T-helper 2 cell treated with Interferon-gamma antibody and Interleukin-4, amounts not matched to agents 100 ng/mL and 5 ng/mL, for 36 hours (primary cell): ENCODE measurements around the gene SUGP2. TPM values are rescaled to one million over a fixed set of nuclear protein-coding genes. Genes with fewer than 3 reads are reported as not detected.

Experiments
- intact Hi-C: fragments of 100-400 bp; cut with micrococcal nuclease; formaldehyde crosslinking; loops from one replicate; pipeline ENCODE4 v1.15.1; 2023
- total RNA-seq: library from RNA; stranded (reverse); gene quantifications from 2 replicates; pipeline ENCODE4 v1.2.3, GENCODE V29; 2022

The SUGP2 gene
- total RNA-seq, 1 donor from 2014 or later = 127 TPM

DNA sequence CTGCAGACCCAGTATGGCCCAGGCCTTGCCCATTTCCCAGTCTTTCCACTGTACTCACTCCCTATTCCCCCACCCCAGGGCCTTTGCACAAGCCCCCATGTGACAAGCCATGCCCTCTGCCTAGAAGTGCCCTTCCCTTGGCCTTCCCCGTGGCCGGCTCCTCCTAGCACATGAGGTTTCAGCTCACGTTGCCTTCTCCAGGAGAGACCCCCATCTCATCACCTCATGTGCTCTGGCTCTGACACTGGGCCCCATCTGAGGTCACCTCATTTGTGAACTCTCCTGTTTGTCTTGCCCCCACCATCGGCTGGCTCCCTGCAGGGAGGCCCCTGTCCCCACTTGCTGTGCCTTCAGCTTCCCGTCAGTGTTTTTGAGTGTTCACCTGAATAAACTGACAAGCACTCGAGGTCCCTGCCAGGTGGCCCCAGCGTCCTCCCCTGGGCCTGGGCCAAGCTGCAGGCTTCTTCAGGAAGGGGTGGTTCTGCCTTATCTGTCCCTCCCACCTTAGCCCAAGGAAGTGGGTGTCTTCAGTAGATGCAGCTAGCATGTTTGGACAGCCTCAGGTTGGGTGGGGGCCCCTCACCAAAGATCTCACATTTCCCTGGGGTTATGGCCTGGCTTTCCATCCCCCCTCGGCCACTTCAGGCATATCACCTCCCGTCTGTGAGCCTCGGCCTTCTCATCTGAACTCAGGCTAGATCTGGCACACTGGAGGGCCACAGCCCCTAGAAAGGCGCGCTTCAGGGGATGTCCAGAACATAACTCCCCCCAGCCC, 26.7 kb upstream of the SUGP2 start:
- intact Hi-C loops = no loop called here

DNA sequence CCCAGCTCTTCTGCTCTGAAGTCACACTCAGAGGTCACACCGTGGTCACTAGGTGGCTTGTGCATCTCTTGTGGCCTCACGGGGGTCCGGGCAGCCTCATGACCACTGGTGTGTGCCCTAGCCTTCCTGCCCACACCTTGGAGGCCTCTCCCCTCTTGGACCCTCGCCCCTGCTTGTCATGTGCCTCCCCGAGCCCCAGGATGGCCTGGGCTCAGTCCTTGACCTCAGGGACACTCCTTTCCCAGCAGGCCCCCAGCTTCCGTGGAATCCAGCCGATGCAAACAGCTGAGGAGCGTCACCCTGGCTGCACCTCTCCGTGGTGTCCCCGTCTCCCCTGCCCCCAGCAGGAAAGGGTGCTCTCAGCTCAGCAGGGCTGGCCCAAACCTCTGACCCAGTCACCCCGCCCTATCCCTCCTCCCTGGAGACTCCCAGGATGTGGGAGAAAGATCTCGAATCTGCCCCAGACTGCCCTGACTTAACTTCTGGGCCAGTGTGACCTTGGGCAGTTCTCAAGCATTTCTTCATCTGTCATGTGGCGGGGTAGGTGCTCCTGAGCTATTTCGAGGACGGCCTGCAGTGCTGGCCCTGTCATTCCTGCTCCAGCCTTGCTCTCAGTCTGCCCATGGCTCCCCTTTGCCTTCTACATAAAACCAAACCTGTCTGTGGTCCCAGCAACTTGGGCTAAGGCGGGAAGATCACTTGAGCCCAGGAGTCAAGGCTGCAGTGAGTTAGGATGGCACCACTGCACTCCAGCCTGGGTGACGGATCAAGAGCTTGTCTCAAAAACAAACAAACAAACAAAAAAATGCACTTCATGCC, 25.9 kb upstream of the SUGP2 start:
- intact Hi-C loops = no loop called here

DNA sequence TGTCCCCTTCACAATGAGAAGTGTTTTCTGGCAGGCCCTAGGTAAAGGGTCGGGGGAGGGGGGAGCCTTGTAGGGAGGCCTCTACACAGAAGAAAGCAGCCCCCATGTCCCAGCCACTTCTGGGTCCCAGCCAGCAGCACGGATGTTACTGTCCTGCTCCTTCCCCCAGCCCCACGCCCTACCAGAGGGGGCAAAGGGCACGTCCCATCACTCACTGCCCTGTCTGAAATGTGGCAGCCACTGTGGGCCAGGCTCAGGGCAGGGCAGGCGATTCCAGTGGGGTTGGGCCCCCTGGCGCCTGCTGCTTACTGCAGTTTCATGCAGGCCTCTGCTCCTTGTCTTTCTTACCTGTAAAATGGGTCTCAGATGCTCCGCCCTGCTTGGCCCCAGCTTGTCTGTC, 24.4 kb upstream of the SUGP2 start:
- intact Hi-C loops = no loop called here

DNA sequence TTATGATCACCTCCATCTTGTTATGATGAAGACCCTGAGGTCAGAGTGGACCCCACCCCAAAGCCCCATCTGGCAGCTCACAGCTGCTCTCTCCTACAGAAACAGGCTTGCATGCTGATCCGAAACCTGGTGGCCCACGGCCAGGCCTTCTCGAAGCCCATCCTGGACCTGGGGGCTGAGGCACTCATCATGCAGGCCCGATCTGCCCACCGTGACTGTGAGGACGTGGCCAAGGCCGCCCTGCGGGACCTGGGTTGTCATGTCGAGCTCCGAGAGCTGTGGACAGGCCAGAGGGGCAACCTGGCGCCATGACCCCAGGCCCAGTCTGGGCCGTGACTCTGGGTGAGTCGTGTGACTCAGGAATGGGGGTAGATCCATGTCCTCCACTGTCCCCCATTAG, 24.0 kb upstream of the SUGP2 start:
- intact Hi-C loops = no loop called here

DNA sequence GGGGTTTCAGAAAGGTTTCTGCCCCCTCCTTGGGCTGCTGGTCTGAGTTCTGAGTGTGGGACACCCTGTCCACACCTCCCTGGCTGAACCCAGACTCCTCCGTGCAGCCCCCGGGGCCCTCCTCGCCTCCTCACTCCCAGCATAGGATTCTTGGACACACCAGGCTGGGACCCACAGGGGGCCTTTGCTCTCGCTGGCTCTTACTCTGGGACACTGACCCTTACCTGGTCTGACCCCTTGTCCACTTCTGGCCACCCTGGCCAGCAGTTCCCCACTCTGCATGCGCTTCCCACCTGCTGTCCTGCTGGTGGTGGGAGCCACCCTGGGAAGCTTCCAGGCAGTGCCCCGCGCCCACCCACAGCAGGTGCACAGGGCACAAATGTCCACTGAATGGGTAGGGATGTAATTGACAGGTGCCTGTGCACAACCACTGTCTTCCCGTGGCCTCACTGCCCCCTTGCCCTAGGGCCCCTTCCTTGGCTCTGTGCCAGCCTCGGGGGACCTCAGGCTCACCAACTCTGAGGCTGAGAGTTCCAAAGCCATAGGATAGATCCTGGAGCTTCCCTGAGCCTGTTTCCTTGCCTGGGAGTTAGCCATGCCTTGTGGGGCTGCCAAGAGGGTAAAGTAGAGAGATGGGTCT, 23.4 kb upstream of the SUGP2 start:
- intact Hi-C loops = no loop called here

DNA sequence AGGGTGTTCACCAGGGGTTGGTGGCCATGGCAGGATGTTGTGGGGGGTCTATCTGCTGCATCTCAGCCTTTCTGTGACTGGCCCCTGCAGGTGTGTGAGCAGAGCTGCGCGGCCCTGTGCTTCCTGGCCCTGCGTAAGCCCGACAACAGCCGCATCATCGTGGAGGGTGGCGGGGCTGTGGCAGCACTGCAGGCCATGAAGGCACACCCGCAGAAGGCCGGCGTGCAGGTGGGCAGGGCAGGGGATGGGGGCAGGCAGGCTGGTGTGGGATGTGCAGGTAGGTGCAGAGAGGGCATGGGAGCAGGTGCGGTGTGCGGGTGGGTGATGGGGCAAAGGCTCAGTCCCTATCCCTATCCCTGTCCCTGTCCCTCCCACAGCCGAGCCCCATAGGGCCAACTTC, 22.4 kb upstream of the SUGP2 start:
- intact Hi-C loops = no loop called here

DNA sequence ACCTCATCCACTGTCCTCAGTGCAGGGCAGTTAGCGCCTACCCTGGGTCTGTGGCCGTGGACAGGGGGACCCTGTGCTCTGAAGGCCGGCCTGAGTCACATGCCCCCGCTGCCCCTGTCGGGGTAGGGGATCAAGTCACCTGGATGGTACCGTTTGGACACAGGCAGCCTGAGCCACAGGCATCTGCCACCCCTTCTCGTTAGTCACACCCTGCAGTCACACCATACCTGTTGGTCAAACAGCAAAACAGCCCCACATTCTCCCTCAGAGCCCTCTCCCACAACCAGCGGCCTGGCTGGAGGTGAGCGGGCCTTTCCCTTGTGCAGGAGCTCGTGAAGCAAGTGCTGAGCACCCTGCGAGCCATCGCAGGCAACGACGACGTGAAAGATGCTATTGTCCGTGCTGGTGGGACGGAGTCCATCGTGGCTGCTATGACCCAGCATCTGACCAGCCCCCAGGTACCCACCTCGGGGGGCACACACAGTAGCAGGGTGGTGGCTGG, 21.7 kb upstream of the SUGP2 start:
- intact Hi-C loops = no loop called here

DNA sequence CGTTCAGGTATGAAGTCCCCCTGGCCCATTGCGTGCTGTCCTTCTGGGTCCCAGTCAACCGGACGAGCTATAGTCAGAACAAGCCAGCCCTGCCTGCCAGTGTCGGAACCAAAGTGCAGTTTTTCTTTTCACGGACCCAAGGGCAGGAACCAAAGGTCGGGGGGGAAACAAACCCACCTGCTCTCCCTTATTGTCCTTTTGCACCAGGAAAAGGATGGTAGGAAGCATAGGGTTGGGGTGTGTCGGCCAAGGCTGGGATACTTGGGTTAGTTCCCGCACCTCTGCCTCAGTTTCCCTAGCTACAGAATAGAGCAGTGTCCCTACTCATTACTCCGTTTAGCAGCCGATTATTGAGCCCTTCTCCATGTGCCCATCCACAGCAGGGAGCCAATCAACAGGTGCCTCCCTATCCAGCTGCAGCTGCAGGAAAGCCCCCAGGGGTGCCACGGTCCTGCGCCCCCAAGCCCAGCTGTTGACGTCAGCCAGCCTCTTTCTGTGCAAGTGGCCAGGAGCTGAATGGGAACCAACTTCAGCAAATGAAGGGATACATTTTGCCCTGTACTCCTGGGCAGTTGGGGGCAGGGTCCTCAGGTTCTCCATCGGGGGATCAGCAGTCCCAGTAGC, 21.1 kb upstream of the SUGP2 start:
- intact Hi-C loops = no loop called here

DNA sequence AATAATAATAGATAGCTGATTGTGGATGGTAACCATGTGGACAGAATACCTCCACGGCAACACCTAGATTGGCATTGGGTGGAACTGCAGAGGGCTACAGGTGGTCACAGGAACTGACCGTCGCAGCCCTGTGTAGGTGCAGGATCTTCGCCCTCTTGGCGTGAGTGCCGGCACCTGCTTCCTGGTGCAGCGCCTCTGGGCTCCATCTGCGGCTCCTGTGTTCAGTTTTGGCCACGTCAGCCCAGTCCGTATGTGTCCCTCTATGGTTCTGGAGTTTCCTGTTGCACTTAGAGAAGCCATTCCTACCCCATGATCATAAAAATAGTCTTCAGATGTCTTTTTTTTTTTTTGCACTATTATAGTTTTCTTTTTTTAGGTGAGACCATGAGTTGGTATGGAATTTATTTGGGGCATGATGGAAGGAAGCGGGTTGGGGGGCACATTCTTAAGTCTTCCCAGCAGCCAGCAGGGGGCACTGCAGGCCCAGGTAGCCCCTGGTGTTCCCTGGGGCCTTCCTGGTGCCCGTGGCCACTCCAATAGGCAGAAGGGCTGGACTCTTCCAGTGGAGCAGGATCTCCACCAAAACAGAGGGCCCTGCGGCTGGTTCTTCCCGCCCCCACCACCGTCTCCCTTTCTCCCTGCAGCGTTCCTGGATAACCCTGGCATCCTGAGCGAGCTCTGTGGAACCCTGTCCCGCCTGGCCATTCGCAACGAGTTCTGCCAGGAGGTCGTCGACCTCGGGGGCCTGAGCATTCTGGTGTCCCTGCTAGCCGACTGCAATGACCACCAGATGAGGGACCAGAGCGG, 20.4 kb upstream of the SUGP2 start:
- intact Hi-C loops = loop anchor here (1.0 kb wide), 3 partner anchors 57 to 122 kb away; no protein-coding TSS in a partner anchor

DNA sequence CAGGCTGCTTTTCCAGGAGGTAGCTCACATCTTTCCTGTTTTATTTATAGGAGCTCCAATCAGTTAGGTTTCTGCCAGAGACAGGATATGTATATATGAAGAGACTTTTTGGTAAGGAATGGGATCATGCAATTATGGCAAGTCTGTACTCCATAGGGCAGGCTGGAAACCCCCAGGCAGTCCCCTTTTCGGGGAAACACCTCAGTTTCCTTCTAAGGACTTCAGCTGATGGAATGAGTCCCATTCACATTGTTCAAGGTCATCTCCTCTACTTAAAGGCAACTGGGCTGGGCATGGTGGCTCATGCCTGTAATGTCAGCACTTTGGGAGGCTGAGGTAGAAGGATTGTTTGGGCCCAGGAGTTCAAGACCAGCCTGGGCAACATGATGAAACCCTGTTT, 19.6 kb upstream of the SUGP2 start:
- intact Hi-C loops = loop anchor here (1.0 kb wide), 3 partner anchors 57 to 122 kb away; no protein-coding TSS in a partner anchor

DNA sequence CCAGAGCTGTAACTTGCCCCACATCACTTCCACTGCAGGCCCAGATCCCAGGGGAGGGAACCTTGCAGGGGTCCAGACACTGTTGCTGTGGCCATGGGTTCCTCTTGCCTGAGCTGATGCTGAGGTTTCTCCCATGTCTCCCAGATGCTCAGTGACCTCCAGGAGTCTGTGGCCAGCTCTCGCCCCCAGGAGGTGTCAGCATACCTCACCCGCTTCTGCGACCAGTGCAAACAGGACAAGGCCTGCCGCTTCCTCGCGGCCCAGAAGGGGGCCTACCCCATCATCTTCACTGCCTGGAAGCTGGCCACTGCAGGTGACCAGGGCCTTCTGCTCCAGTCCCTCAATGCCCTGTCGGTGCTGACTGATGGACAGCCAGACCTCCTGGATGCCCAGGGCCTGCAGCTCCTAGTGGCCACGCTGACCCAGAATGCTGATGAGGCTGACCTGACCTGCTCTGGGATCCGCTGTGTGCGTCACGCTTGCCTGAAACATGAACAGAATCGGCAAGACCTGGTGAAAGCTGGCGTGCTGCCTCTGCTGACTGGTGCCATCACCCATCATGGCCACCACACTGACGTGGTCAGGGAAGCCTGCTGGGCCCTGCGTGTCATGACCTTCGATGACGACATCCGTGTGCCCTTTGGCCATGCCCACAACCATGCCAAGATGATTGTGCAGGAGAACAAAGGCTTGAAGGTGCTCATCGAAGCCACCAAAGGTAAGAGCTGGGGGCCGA, 18.3 kb upstream of the SUGP2 start:
- intact Hi-C loops = no loop called here

DNA sequence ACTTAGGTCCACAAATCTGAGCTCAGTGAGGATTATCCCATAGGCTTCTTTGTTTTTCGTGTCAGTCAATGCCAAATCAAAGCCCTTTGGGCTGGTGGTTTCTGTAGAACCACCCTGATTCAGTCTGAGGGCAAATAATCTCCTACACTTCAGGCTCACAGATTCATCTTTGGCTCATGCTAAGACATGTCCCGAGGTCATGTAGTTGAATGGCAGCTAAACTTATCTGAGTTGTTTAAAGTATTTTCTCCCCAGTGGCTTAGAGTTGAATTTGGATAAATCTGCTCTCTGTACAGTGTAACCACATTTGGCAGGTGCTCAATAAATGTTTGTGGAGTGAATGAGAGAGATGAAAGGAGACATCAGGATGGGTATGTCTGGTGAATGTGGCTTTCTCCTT, 17.4 kb upstream of the SUGP2 start:
- intact Hi-C loops = no loop called here

DNA sequence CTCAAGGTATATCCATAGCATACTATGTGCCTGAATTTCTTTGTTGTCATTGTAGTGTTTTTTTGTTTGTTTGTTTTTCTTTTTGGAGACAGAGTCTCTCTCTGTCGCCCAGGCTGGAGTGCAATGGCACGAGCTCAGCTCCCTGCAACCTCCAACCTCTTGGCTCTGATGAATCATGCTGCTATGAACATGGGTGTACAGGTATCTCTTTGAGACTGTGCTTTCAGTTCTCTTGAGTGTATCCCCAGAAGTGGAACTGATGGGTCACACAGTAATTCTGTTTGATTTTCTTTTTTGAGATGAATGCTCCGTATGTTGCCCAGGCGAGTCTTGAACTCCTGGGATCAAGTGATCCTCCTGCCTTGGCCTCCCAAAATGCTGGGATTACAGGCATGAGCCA, 16.8 kb upstream of the SUGP2 start:
- intact Hi-C loops = no loop called here

DNA sequence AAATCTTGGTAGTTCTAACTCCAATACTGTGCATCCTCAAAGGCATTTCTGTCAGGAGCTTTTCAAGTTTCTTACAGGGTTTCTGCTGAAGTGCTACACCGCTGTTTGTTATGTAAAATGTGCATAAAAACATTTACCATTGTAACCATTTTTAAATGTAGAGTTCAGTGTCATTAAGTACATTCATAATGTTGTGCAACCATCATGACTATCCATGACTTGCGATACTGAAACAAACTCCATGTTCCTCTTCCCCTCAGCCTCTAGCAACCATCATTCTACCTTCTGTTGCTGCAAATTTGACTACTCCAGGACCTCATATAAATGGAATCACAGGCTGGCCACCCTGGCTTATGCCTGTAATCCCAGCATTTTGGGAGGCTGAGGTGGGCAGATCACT, 16.1 kb upstream of the SUGP2 start:
- intact Hi-C loops = no loop called here

DNA sequence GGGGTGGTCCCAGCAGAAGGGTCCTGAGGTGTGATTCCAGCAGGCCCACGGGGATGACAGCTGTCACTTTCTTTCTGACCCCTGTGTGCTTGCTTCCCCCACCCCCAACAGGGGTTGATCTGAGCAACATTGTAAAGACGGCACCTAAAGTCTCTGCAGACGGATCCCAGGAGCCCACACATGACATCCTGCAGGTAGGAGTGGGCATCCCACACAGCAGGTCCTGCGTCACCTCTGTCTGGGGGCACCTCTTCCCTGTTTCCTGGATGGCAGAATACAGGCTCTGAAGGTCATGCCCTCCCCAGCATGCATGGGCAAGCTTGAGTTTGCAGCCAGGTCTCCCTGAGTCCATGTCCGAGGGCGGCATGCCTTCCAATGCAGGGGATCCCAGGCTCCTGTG, 10.6 kb upstream of the SUGP2 start:
- intact Hi-C loops = no loop called here

DNA sequence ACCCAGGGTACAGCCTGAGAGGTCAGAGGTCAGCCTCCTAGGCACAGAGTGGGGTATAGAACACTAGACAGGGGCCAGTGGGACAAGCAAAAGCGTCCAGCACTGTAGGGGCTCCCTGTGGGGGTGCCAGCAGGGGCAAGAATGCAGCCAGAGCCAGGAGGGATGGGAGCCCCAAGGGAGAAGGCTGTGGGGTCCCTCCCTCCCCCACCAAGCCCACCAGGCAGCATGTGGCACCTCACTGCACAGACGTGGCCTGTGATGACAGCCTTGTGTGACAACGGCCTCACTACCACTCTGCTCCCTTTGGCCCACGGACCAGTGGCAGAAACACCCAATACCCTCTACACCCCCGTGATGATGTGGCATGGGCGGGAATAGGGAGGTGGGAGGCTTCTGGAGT, 10.2 kb upstream of the SUGP2 start:
- intact Hi-C loops = no loop called here

DNA sequence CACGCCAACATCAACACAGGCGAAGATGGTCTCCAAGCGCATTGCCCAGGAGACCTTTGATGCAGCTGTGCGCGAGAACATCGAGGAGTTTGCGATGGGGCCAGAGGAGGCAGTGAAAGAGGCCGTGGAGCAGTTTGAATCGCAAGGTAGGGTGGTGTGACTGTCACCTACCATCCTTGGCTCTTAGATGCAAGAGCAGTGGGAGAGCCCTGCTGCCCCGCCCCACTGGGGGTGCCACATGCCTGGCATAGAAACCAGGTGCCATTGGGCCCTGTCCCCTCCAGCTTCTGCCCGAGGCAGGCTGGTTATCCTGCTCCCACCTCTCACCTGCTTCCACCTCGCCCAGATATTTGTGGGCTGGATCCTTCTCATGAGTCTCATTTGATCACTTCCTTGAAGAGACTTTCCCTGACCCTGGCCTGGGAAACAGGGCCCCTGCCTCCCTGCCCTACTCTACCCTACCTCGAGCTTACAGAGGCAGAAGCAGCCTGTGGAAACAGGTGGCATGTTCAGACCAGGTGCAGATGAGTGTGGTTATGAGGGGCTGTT, 9.5 kb upstream of the SUGP2 start:
- intact Hi-C loops = no loop called here

DNA sequence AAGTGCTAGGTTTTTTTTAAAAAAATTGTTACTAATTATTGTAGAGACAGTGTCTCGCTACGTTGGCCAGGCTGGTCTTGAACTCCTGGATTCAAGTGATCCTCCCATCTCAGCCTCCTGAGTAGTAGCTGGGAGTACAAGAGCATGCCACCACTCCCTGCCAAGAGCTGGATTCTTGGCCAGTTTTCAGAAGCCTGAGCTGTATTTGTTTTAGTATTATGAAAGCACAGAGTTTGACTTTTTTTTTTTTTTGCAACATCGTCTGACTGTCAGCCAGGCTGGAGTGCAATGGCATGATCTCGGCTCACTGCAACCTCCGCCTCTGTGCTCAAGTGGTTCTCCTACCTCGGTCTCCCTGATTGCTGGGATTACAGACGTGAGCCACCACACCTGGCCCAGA, 7.1 kb upstream of the SUGP2 start:
- intact Hi-C loops = no loop called here

DNA sequence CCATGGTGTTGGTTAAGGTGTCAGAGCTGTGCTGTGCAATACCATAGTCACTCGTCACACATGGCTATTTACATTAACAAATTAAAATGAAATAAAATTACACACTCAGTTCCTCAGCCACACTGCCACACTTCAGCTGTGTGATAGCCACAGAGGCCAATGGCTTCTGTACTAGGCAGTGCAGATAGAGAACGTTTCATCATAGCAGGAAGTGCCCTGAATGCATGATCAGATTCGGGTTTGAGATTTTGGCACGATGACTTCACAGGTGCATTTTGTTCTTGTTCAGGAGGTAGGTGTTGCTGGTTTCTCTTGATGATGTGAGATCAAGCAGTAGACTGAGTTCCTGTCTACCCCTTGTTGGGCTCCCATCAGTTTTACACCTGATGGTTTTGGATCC, 6.6 kb upstream of the SUGP2 start:
- intact Hi-C loops = loop anchor here (10.0 kb wide), 1 partner anchor 365 kb away; the partner anchor contains the start of gene GATAD2A
